Kidney epithelial cell (primary cell): ENCODE measurements around the gene BSG. TPM values are rescaled to one million over a fixed set of nuclear protein-coding genes. Genes with fewer than 3 reads are reported as not detected.

Experiments used
- DNase-seq: peaks from one replicate; pipeline ENCODE4 v3.0.0-alpha.2; 2010; ENCODE audit warnings: low read depth
- H3K27me3 ChIP-seq: 2 replicates; pipeline ENCODE4 v1.6.0; 2011; ENCODE audit warnings: low read length; ENCODE audit not compliant: control insufficient read depth, insufficient read depth
- H3K36me3 ChIP-seq: 2 replicates; pipeline ENCODE4 v1.5.1; 2011; ENCODE audit warnings: low read length; ENCODE audit not compliant: control insufficient read depth, insufficient read depth
- H3K4me3 ChIP-seq: 2 replicates; pipeline ENCODE4 v1.5.1; 2011; ENCODE audit warnings: low read depth, mild to moderate bottlenecking, control low read depth, low read length
- CTCF ChIP-seq: IDR thresholded peaks from 2 replicates; pipeline ENCODE4 v1.5.1; 2011; ENCODE audit warnings: mild to moderate bottlenecking, moderate library complexity, low read length, control low read depth, inconsistent platforms; ENCODE audit not compliant: insufficient read depth, poor library complexity, severe bottlenecking
- total RNA-seq: library from RNA; depleted of rRNA; stranded (reverse); fragments of >200 nt; gene quantifications from 2 replicates; pipeline ENCODE4 v1.2.3, GENCODE V29; 2015

BSG gene
- total RNA-seq, 1 donor from 2014 or later = 838 TPM

- no peaks in the 10 kb centered on the region for H3K27me3 ChIP-seq
- H3K4me3 ChIP-seq = no peak overlapping the region
- peak; percentile 3 for TF ChIP-seq CTCF
These were observed 5.3 kb downstream of the BSG start for GRCh38 chr19:577439-578392.

GRCh38 chr19:579111-579841 is 6.9 kb downstream of the BSG start:
- no peak for DNase-seq
- TF ChIP-seq CTCF = no peak
- no peaks in the 10 kb centered on the region for H3K27me3 ChIP-seq
- H3K36me3 ChIP-seq = peaks cover 6% of the 10 kb centered on the region
- no peak overlapping the region for H3K4me3 ChIP-seq

More at GRCh38 chr19:577439-578392, 5.3 kb downstream of the BSG start:
- DNase-seq = no peak
- H3K36me3 ChIP-seq = peaks cover 6% of the 10 kb centered on the region

GRCh38 chr19:579842-580155 is 7.4 kb downstream of the BSG start:
- H3K36me3 ChIP-seq = peaks cover 6% of the 10 kb centered on the region
- DNase-seq = no peak
- TF ChIP-seq CTCF = no peak

GRCh38 chr19:580274-580835 is 8.0 kb downstream of the BSG start:
- Histone ChIP-seq H3K4me3 (no peak overlapping the region), H3K27me3 (no peaks in the 10 kb centered on the region), H3K36me3 (peaks cover 6% of the 10 kb centered on the region)
- no peak for TF ChIP-seq CTCF
- no peak for DNase-seq

More at GRCh38 chr19:579842-580155, 7.4 kb downstream of the BSG start:
- Histone ChIP-seq H3K27me3 (no peaks in the 10 kb centered on the region), H3K4me3 (no peak overlapping the region)

GRCh38 chr19:581399-582111 is 9.2 kb downstream of the BSG start:
- H3K36me3 ChIP-seq = peaks cover 6% of the 10 kb centered on the region
- TF ChIP-seq CTCF = no peak
- no peaks in the 10 kb centered on the region for H3K27me3 ChIP-seq
- DNase-seq = no peak
- H3K4me3 ChIP-seq = no peak overlapping the region
